ENCODE data around the gene MACROD2.

Gene MACROD2

GRCh38 chr20:15447549-15447948 is 1452.2 kb downstream of the MACROD2 start:
- DNase-seq (ENCODE audit: low read depth), result no peak

- DNase-seq (ENCODE audit: low read depth), result no peak
Measured at GRCh38 chr20:15449061-15449460, 1453.7 kb downstream of the MACROD2 start.

GRCh38 chr20:15451241-15451640 is 1455.9 kb downstream of the MACROD2 start:
- DNase-seq (ENCODE audit: low read depth), result no peak

- no peak for DNase-seq (ENCODE audit: low read depth)
Measured at GRCh38 chr20:15455279-15455678, 1460.0 kb downstream of the MACROD2 start.

GRCh38 chr20:15461938-15462337 is 1466.6 kb downstream of the MACROD2 start:
- no peak for DNase-seq (ENCODE audit: low read depth)

- DNase-seq (ENCODE audit: low read depth), result no peak
Measured at GRCh38 chr20:15475483-15475882, 1480.2 kb downstream of the MACROD2 start.

- DNase-seq (ENCODE audit: low read depth), result no peak
Measured at GRCh38 chr20:15476186-15476585, 1480.9 kb downstream of the MACROD2 start.

GRCh38 chr20:15476781-15477180 is 1481.5 kb downstream of the MACROD2 start:
- no peak for DNase-seq (ENCODE audit: low read depth)

- DNase-seq (ENCODE audit: low read depth), result no peak
Measured at GRCh38 chr20:15482525-15482924, 1487.2 kb downstream of the MACROD2 start.

- no peak for DNase-seq (ENCODE audit: low read depth)
Measured at GRCh38 chr20:15485519-15485918, 1490.2 kb downstream of the MACROD2 start.

- no peak for DNase-seq (ENCODE audit: low read depth)
Measured at GRCh38 chr20:15487030-15487429, 1491.7 kb downstream of the MACROD2 start.

- no peak for DNase-seq (ENCODE audit: low read depth)
Measured at GRCh38 chr20:15487682-15488081, 1492.4 kb downstream of the MACROD2 start.

- DNase-seq (ENCODE audit: low read depth), result no peak
Measured at GRCh38 chr20:15491575-15491974, 1496.3 kb downstream of the MACROD2 start.

GRCh38 chr20:15494851-15495250 is 1499.5 kb downstream of the MACROD2 start:
- no peak for DNase-seq (ENCODE audit: low read depth)

- no peak for DNase-seq (ENCODE audit: low read depth)
Measured at GRCh38 chr20:15496501-15497039, 1501.3 kb downstream of the MACROD2 start.

GRCh38 chr20:15498926-15499325 is 1503.6 kb downstream of the MACROD2 start:
- DNase-seq (ENCODE audit: low read depth), result no peak

GRCh38 chr20:15506311-15506710 is 1511.0 kb downstream of the MACROD2 start:
- DNase-seq (ENCODE audit: low read depth), result no peak

- no peak for DNase-seq (ENCODE audit: low read depth)
Measured at GRCh38 chr20:15507151-15507550, 1511.8 kb downstream of the MACROD2 start.

GRCh38 chr20:15511551-15511950 is 1516.2 kb downstream of the MACROD2 start:
- DNase-seq (ENCODE audit: low read depth), result no peak

GRCh38 chr20:15512916-15513315 is 1517.6 kb downstream of the MACROD2 start:
- no peak for DNase-seq (ENCODE audit: low read depth)

- no peak for DNase-seq (ENCODE audit: low read depth)
Measured at GRCh38 chr20:15515691-15516090, 1520.4 kb downstream of the MACROD2 start.

- no peak for DNase-seq (ENCODE audit: low read depth)
Measured at GRCh38 chr20:15520930-15521524, 1525.7 kb downstream of the MACROD2 start.

GRCh38 chr20:15523400-15523799 is 1528.1 kb downstream of the MACROD2 start:
- no peak for DNase-seq (ENCODE audit: low read depth)

GRCh38 chr20:15528391-15529111 is 1533.2 kb downstream of the MACROD2 start:
- no peak for DNase-seq (ENCODE audit: low read depth)
